ENCODE results near the gene APOC4.

DNA sequence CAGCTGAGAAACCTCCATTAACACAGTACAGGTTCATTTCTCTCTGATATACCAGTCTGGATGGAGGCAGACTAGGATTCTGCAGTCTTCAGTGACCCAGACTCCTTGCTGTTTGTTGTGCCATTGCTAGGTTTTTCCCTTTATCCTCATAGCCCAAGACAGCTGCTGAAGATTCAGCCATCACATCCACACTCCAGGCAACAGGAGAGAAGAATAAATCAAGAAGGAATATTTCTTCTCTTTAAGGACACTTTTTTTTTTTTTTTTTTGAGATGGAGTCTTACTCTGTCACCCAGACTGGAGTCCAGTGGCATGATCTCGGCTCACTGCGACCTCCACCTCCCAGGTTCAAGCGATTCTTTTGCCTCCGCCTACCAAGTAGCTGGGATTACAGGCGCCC is 27.4 kb downstream of the APOC4 start:
- TF ChIP-seq, protein P1, sequence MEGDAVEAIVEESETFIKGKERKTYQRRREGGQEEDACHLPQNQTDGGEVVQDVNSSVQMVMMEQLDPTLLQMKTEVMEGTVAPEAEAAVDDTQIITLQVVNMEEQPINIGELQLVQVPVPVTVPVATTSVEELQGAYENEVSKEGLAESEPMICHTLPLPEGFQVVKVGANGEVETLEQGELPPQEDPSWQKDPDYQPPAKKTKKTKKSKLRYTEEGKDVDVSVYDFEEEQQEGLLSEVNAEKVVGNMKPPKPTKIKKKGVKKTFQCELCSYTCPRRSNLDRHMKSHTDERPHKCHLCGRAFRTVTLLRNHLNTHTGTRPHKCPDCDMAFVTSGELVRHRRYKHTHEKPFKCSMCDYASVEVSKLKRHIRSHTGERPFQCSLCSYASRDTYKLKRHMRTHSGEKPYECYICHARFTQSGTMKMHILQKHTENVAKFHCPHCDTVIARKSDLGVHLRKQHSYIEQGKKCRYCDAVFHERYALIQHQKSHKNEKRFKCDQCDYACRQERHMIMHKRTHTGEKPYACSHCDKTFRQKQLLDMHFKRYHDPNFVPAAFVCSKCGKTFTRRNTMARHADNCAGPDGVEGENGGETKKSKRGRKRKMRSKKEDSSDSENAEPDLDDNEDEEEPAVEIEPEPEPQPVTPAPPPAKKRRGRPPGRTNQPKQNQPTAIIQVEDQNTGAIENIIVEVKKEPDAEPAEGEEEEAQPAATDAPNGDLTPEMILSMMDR (conservative IDR thresholded peaks at IDR 0.05; ENCODE audit: low read depth in 2 of 2): no peak
- TF ChIP-seq JUNB (IDR thresholded peaks at IDR 0.05; ENCODE audit: unreplicated experiment): no peak

Data from GM23338 (cell line).